IPS-NIHi7 (cell line): ENCODE measurements around the gene RIPK1.
"Not testable (repeated sequence)": the region's sequence is repeated elsewhere in the genome, so short reads cannot be mapped to it uniquely, and the experiment has no call there.

ENCODE experiments used
- DNase-seq: peaks from one replicate; pipeline ENCODE4 v3.0.0; 2012; ENCODE audit warnings: mixed read lengths; ENCODE audit errors: extremely low spot score

The RIPK1 gene

GRCh38 chr6:3136292-3137011, 68.2 kb downstream of the RIPK1 start:
- DNase-seq, result no peak

GRCh38 chr6:3137057-3137777, 68.9 kb downstream of the RIPK1 start:
- DNase-seq, result no peak

- DNase-seq, result not testable (repeated sequence)
Measured at GRCh38 chr6:3137873-3138272, 69.6 kb downstream of the RIPK1 start.

GRCh38 chr6:3138341-3138740, 70.0 kb downstream of the RIPK1 start:
- DNase-seq, result no peak

GRCh38 chr6:3139090-3139903, 71.0 kb downstream of the RIPK1 start:
- DNase-seq, result no peak

GRCh38 chr6:3140201-3140600, 71.9 kb downstream of the RIPK1 start:
- DNase-seq, result no peak

GRCh38 chr6:3142536-3142935, 74.2 kb downstream of the RIPK1 start:
- DNase-seq, result no peak

GRCh38 chr6:3143158-3143557, 74.9 kb downstream of the RIPK1 start:
- no peak for DNase-seq

GRCh38 chr6:3144571-3144970, 76.3 kb downstream of the RIPK1 start:
- DNase-seq, result no peak

GRCh38 chr6:3147914-3148757, 79.8 kb downstream of the RIPK1 start:
- no peak for DNase-seq

- DNase-seq, result no peak
Measured at GRCh38 chr6:3151691-3152090, 83.4 kb downstream of the RIPK1 start.

- DNase-seq, result no peak
Measured at GRCh38 chr6:3152689-3153088, 84.4 kb downstream of the RIPK1 start.

- not testable (repeated sequence) for DNase-seq
Measured at GRCh38 chr6:3155416-3155815, 87.1 kb downstream of the RIPK1 start.

GRCh38 chr6:3156184-3157130, 88.2 kb downstream of the RIPK1 start:
- DNase-seq, result not testable (repeated sequence)

GRCh38 chr6:3157131-3157933, 89.0 kb downstream of the RIPK1 start, which contains the start of gene TUBB2A:
TSS of gene TUBB2A (minus strand) at chr6:3157544. CDS start at chr6:3157463, 81 bp downstream.
- peak; percentile 94 for DNase-seq

GRCh38 chr6:3159805-3160781, 91.8 kb downstream of the RIPK1 start:
- DNase-seq, result no peak

GRCh38 chr6:3162067-3162497, 93.8 kb downstream of the RIPK1 start:
- no peak for DNase-seq
